Measurements from ENCODE around the gene SERPINA1. TPM values are rescaled to one million over a fixed set of nuclear protein-coding genes. Genes with fewer than 3 reads are reported as not detected.

Gene SERPINA1
- total and polyA plus RNA-seq, 2 of the 13 experiments (the other 11 are each of a cell fraction or from before 2014, with no cell fraction given) = 3,266 to 11,015 TPM

DNA sequence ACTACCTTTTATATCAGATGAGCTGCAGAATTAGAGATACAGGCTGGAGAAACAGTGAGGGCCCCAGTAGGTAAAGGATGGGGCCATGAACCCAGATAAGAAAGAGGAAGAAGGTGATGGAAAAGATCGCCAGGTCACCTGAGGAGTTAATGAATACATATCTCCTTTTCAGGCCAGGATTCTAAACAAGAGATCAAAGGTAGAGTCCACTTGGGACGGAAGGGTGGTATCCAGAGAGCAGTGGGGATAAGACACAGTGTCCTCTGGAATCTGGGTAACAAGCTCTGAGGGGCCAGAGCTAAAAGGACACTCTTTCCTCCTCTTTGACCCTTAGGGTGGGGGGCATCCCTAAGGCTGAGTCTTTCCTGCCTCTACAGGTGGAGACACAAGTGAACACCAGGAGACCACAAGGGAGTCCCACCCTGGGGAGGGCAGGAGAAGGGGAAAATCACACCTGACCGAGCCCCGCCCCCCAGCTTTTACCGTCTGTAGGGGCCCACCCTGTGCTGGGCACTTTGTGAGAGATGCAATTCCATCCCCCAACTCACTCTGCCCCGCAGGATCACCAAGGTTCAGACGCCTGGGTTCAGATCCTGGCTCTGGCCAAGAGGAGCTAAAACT, 27.3 kb downstream of the SERPINA1 start (continued):
- TF ChIP-seq, protein P1, sequence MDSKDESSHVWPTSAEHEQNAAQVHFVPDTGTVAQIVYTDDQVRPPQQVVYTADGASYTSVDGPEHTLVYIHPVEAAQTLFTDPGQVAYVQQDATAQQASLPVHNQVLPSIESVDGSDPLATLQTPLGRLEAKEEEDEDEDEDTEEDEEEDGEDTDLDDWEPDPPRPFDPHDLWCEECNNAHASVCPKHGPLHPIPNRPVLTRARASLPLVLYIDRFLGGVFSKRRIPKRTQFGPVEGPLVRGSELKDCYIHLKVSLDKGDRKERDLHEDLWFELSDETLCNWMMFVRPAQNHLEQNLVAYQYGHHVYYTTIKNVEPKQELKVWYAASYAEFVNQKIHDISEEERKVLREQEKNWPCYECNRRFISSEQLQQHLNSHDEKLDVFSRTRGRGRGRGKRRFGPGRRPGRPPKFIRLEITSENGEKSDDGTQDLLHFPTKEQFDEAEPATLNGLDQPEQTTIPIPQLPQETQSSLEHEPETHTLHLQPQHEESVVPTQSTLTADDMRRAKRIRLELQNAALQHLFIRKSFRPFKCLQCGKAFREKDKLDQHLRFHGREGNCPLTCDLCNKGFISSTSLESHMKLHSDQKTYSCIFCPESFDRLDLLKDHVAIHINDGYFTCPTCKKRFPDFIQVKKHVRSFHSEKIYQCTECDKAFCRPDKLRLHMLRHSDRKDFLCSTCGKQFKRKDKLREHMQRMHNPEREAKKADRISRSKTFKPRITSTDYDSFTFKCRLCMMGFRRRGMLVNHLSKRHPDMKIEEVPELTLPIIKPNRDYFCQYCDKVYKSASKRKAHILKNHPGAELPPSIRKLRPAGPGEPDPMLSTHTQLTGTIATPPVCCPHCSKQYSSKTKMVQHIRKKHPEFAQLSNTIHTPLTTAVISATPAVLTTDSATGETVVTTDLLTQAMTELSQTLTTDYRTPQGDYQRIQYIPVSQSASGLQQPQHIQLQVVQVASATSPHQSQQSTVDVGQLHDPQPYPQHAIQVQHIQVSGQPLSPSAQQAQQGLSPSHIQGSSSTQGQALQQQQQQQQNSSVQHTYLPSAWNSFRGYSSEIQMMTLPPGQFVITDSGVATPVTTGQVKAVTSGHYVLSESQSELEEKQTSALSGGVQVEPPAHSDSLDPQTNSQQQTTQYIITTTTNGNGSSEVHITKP (CRISPR knock-in tag; IDR thresholded peaks at IDR 0.05; ENCODE audit: low read depth) = peak; percentile 69
- TF ChIP-seq, protein P2, sequence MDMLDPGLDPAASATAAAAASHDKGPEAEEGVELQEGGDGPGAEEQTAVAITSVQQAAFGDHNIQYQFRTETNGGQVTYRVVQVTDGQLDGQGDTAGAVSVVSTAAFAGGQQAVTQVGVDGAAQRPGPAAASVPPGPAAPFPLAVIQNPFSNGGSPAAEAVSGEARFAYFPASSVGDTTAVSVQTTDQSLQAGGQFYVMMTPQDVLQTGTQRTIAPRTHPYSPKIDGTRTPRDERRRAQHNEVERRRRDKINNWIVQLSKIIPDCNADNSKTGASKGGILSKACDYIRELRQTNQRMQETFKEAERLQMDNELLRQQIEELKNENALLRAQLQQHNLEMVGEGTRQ (IDR thresholded peaks at IDR 0.05; ENCODE audit: low read depth, low read length) = no peak
- TF ChIP-seq, protein P2 (CRISPR knock-in tag; IDR thresholded peaks at IDR 0.05; ENCODE audit: borderline replicate concordance) = peak; percentile 36; the same call in 1 of the 2 replicates
- TF ChIP-seq SSRP1 (CRISPR knock-in tag; IDR thresholded peaks at IDR 0.05) (no peak), ZNF460 (CRISPR knock-in tag; IDR thresholded peaks at IDR 0.05; ENCODE audit: borderline replicate concordance) (no peak), PRMT3 (CRISPR knock-in tag; IDR thresholded peaks at IDR 0.05; ENCODE audit: borderline replicate concordance, low read depth) (no peak), EP300 (IDR thresholded peaks at IDR 0.05; ENCODE audit: low read depth in 2 of 2, low read length in 2 of 2) (peak in 1 of 2 experiments; percentile 88; a peak in 2 of 4 replicates), EP300 (CRISPR knock-in tag; IDR thresholded peaks at IDR 0.05; ENCODE audit: borderline replicate concordance) (no peak; the same call in 1 of the 2 replicates), ZNF558 (CRISPR knock-in tag; IDR thresholded peaks at IDR 0.05; ENCODE audit: borderline replicate concordance) (no peak), NR2F1 (CRISPR knock-in tag; IDR thresholded peaks at IDR 0.05) (peak in 1 of 2 experiments; percentile 24; a peak in 1 of 4 replicates)
- TF ChIP-seq, protein P3, sequence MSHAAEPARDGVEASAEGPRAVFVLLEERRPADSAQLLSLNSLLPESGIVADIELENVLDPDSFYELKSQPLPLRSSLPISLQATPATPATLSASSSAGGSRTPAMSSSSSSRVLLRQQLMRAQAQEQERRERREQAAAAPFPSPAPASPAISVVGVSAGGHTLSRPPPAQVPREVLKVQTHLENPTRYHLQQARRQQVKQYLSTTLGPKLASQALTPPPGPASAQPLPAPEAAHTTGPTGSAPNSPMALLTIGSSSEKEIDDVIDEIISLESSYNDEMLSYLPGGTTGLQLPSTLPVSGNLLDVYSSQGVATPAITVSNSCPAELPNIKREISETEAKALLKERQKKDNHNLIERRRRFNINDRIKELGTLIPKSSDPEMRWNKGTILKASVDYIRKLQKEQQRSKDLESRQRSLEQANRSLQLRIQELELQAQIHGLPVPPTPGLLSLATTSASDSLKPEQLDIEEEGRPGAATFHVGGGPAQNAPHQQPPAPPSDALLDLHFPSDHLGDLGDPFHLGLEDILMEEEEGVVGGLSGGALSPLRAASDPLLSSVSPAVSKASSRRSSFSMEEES (CRISPR knock-in tag; IDR thresholded peaks at IDR 0.05) = peak; percentile 79; the same call in 1 of the 2 replicates
- TF ChIP-seq, protein P4, sequence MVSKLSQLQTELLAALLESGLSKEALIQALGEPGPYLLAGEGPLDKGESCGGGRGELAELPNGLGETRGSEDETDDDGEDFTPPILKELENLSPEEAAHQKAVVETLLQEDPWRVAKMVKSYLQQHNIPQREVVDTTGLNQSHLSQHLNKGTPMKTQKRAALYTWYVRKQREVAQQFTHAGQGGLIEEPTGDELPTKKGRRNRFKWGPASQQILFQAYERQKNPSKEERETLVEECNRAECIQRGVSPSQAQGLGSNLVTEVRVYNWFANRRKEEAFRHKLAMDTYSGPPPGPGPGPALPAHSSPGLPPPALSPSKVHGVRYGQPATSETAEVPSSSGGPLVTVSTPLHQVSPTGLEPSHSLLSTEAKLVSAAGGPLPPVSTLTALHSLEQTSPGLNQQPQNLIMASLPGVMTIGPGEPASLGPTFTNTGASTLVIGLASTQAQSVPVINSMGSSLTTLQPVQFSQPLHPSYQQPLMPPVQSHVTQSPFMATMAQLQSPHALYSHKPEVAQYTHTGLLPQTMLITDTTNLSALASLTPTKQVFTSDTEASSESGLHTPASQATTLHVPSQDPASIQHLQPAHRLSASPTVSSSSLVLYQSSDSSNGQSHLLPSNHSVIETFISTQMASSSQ (IDR thresholded peaks at IDR 0.05; ENCODE audit: low read depth) = peak; percentile 90
- TF ChIP-seq, protein P4 (CRISPR knock-in tag; IDR thresholded peaks at IDR 0.05; ENCODE audit: borderline replicate concordance) = peak; percentile 83; the same call in 1 of the 2 replicates
- TF ChIP-seq, protein P5, sequence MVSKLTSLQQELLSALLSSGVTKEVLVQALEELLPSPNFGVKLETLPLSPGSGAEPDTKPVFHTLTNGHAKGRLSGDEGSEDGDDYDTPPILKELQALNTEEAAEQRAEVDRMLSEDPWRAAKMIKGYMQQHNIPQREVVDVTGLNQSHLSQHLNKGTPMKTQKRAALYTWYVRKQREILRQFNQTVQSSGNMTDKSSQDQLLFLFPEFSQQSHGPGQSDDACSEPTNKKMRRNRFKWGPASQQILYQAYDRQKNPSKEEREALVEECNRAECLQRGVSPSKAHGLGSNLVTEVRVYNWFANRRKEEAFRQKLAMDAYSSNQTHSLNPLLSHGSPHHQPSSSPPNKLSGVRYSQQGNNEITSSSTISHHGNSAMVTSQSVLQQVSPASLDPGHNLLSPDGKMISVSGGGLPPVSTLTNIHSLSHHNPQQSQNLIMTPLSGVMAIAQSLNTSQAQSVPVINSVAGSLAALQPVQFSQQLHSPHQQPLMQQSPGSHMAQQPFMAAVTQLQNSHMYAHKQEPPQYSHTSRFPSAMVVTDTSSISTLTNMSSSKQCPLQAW (CRISPR knock-in tag; IDR thresholded peaks at IDR 0.05) = peak; percentile 85; the same call in 1 of the 2 replicates
